MM.1S (cell line): ENCODE data around the gene MYZAP.

Experiments
- DNase-seq: peaks from one replicate; pipeline ENCODE4 v3.0.0-alpha.2; 2015
- H2AFZ ChIP-seq: fragments of 300-600 bp; sonication (generic); 2 replicates; pipeline ENCODE4 v1.6.0; 2016; ENCODE audit warnings: antibody characterized with exemption, low read length
- H3F3A ChIP-seq: fragments of 300-600 bp; sonication (generic); 2 replicates; pipeline ENCODE4 v1.6.1; 2016; ENCODE audit warnings: mild to moderate bottlenecking, antibody characterized with exemption, low read length, moderate library complexity, mixed read lengths; ENCODE audit not compliant: insufficient read depth
- H3K27ac ChIP-seq: fragments of 300-600 bp; sonication (generic); 2 replicates; pipeline ENCODE4 v1.5.1; 2016; ENCODE audit warnings: mild to moderate bottlenecking, low read length
- H3K27me3 ChIP-seq: fragments of 300-600 bp; sonication (generic); replicated peaks from 2 replicates; pipeline ENCODE4 v1.6.0; 2016; ENCODE audit warnings: low read length; ENCODE audit not compliant: insufficient read depth
- H3K36me3 ChIP-seq: fragments of 300-600 bp; sonication (generic); replicated peaks from 2 replicates; pipeline ENCODE4 v1.6.1; 2016; ENCODE audit warnings: mild to moderate bottlenecking, low read length, mixed read lengths; ENCODE audit not compliant: insufficient read depth
- H3K4me1 ChIP-seq: fragments of 300-600 bp; sonication (generic); 2 replicates; pipeline ENCODE4 v1.6.1; 2016; ENCODE audit warnings: low read length, mixed read lengths
- H3K4me2 ChIP-seq: fragments of 300-600 bp; sonication (generic); 2 replicates; pipeline ENCODE4 v1.6.0; 2016; ENCODE audit warnings: low read depth, low read length
- H3K4me3 ChIP-seq: fragments of 300-600 bp; sonication (generic); 2 replicates; pipeline ENCODE4 v1.5.1; 2016; ENCODE audit warnings: low read length, mixed read lengths
- H3K79me2 ChIP-seq: fragments of 300-600 bp; sonication (generic); 2 replicates; pipeline ENCODE4 v1.6.1; 2016; ENCODE audit warnings: mixed run types, low read length, mixed read lengths
- H3K9ac ChIP-seq: fragments of 300-600 bp; sonication (generic); 2 replicates; pipeline ENCODE4 v1.6.1; 2016; ENCODE audit warnings: low read length, mixed read lengths
- H3K9me2 ChIP-seq: fragments of 300-600 bp; sonication (generic); replicated peaks from 2 replicates; pipeline ENCODE4 v1.6.1; 2016; ENCODE audit warnings: mild to moderate bottlenecking, low read length, mixed read lengths; ENCODE audit not compliant: insufficient read depth
- H3K9me3 ChIP-seq: fragments of 300-600 bp; sonication (generic); replicated peaks from 2 replicates; pipeline ENCODE4 v1.6.1; 2016; ENCODE audit warnings: mild to moderate bottlenecking, low read length, mixed read lengths; ENCODE audit not compliant: insufficient read depth
- H4K20me1 ChIP-seq: fragments of 300-600 bp; sonication (generic); 2 replicates; pipeline ENCODE4 v1.6.1; 2016; ENCODE audit warnings: mild to moderate bottlenecking, low read length, moderate library complexity, mixed read lengths; ENCODE audit not compliant: insufficient read depth
- EZH2 ChIP-seq: fragments of 300-600 bp; sonication (generic); optimal IDR thresholded peaks from 2 replicates; pipeline ENCODE3; 2017; ENCODE audit warnings: low read depth, mild to moderate bottlenecking, antibody characterized with exemption, low read length, mixed read lengths
- EZH2phosphoT487 ChIP-seq: fragments of 300-600 bp; sonication (generic); IDR thresholded peaks from 2 replicates; pipeline ENCODE4 v1.6.1; 2018; ENCODE audit warnings: antibody characterized with exemption, low read length
- TF ChIP-seq, protein P1 (sequence below): fragments of 300-600 bp; sonication (generic); IDR thresholded peaks from 2 replicates; pipeline ENCODE4 v1.5.1; 2016; ENCODE audit warnings: antibody characterized with exemption, low read length, mixed read lengths

Gene MYZAP

DNA sequence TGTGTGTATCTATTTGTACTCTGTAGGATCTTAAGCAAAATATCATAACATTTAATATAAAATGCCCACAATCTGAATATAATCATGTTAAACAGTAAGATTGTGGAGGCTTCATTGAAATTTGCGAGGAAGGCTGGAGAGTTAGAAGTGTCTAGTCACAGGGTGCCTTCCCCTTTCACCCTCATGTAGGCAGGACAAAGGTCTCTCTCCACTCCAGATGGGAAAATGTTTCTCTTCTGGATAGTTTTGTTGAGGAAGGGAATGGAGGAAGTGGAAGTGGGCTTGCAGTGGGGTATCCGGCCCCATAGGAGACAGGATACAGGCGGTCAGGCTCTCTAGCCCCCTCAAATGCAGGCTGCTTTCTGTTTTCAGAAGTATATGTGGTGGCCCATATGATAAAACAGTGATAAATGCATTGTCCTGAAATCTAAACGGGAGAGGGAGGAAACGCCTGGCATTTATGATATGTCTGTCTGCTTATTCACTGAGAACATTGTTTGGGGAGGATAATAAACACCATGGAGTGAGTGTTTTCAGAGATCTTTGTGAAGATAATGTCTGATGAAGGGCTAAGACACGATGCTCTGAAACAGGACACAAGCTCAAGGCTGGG lies 13.3 kb upstream of the MYZAP start:
- H3K9ac ChIP-seq: no peak overlapping the region
- TF ChIP-seq, protein P1, sequence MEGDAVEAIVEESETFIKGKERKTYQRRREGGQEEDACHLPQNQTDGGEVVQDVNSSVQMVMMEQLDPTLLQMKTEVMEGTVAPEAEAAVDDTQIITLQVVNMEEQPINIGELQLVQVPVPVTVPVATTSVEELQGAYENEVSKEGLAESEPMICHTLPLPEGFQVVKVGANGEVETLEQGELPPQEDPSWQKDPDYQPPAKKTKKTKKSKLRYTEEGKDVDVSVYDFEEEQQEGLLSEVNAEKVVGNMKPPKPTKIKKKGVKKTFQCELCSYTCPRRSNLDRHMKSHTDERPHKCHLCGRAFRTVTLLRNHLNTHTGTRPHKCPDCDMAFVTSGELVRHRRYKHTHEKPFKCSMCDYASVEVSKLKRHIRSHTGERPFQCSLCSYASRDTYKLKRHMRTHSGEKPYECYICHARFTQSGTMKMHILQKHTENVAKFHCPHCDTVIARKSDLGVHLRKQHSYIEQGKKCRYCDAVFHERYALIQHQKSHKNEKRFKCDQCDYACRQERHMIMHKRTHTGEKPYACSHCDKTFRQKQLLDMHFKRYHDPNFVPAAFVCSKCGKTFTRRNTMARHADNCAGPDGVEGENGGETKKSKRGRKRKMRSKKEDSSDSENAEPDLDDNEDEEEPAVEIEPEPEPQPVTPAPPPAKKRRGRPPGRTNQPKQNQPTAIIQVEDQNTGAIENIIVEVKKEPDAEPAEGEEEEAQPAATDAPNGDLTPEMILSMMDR: no peak
- TF ChIP-seq EZH2phosphoT487 (no peak), EZH2 (no peak)
- no peaks in the 10 kb centered on the region for H3K4me1 ChIP-seq
- H3K79me2 ChIP-seq: no peaks in the 10 kb centered on the region
- H3K9me2 ChIP-seq: no peaks in the 10 kb centered on the region
- H3K27ac ChIP-seq: no peak overlapping the region
- H2AFZ ChIP-seq: no peak overlapping the region
- no peaks in the 10 kb centered on the region for H3F3A ChIP-seq
- no peaks in the 10 kb centered on the region for H4K20me1 ChIP-seq
- no peaks in the 10 kb centered on the region for H3K36me3 ChIP-seq
- H3K4me2 ChIP-seq: no peak overlapping the region
- no peaks in the 10 kb centered on the region for H3K9me3 ChIP-seq
- no peak for DNase-seq
- H3K4me3 ChIP-seq: no peak overlapping the region
- H3K27me3 ChIP-seq: no peaks in the 10 kb centered on the region

DNA sequence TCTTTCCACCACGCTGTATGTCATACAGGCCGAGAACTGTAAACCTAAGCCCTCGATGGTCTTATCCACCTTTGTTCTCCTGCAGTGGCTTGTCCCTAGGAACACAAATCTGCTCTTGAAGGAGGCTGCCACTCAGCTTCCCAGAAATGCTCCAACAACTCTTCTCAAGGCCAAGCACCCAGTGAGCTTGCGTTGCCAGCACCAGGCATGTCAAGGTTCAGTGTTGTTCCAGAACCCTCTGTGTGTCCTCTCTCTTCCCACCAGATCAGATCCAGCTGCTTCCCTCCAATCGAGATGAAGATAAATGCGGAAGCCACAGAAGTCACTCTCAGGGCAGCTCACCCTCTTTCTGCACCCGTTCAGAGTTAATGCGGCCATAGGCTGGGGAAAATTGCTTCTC lies 11.3 kb upstream of the MYZAP start:
- no peak for TF ChIP-seq EZH2
- TF ChIP-seq EZH2phosphoT487: no peak
- TF ChIP-seq, protein P1: no peak
- DNase-seq: no peak
- Histone ChIP-seq H3K79me2 (no peaks in the 10 kb centered on the region), H3K36me3 (no peaks in the 10 kb centered on the region), H3F3A (no peaks in the 10 kb centered on the region), H2AFZ (no peak overlapping the region), H4K20me1 (no peaks in the 10 kb centered on the region), H3K4me2 (no peak overlapping the region), H3K9me2 (no peaks in the 10 kb centered on the region), H3K27ac (no peak overlapping the region), H3K9ac (no peak overlapping the region), H3K9me3 (no peaks in the 10 kb centered on the region), H3K27me3 (no peaks in the 10 kb centered on the region), H3K4me3 (no peak overlapping the region), H3K4me1 (no peaks in the 10 kb centered on the region)

DNA sequence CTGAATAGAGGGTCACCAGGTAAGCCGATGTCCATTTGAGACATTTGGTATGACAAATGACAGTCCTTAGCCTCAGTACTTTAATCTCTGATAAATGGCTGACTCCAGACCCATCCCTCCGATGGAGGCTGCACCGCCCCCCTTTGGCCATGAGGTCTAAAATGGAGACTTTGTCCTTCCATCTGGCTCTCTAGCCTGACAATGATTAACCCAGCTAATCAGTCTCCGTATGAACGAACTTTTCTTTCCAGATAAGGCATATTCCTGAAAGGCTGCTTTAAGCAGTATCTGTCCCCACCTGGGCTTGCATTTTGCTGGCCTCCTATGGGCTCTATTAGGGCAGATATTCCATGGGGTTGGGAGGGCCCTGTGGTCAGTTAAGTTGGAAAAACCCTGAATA lies 10.8 kb upstream of the MYZAP start:
- no peaks in the 10 kb centered on the region for H4K20me1 ChIP-seq
- H3K4me1 ChIP-seq: no peaks in the 10 kb centered on the region
- no peak overlapping the region for H3K27ac ChIP-seq
- no peaks in the 10 kb centered on the region for H3K27me3 ChIP-seq
- H3F3A ChIP-seq: no peaks in the 10 kb centered on the region
- TF ChIP-seq EZH2phosphoT487 (no peak), EZH2 (no peak)
- TF ChIP-seq, protein P1: no peak
- H3K9me2 ChIP-seq: no peaks in the 10 kb centered on the region
- H3K9ac ChIP-seq: no peak overlapping the region
- H3K79me2 ChIP-seq: no peaks in the 10 kb centered on the region
- no peaks in the 10 kb centered on the region for H3K36me3 ChIP-seq
- H3K9me3 ChIP-seq: no peaks in the 10 kb centered on the region
- H3K4me2 ChIP-seq: no peak overlapping the region
- DNase-seq: no peak
- H2AFZ ChIP-seq: no peak overlapping the region
- H3K4me3 ChIP-seq: no peak overlapping the region
